ENCODE data around the gene CMSS1. TPM values are rescaled to one million over a fixed set of nuclear protein-coding genes. Genes with fewer than 3 reads are reported as not detected.
"Not testable (repeated sequence)": the region's sequence is repeated elsewhere in the genome, so short reads cannot be mapped to it uniquely, and the experiment has no call there.

Gene CMSS1
- polyA plus RNA-seq, 1 donor from 2014 or later: 22.7 TPM

GRCh38 chr3:100033184-100033583 is 215.5 kb downstream of the CMSS1 start:
- no peak overlapping the region for H3K27ac Mint-ChIP-seq
- peaks cover 0 to 8% (median 0%) of the 10 kb centered on the region in 3 donors for H3K4me1 Mint-ChIP-seq
- H3K27me3 Mint-ChIP-seq: no peaks in the 10 kb centered on the region
- H3K36me3 Mint-ChIP-seq: peaks cover 2% of the 10 kb centered on the region
- H3K9me3 Mint-ChIP-seq: no peaks in the 10 kb centered on the region
- H3K4me3 Mint-ChIP-seq: no peak overlapping the region

- peaks cover 0 to 8% (median 0%) of the 10 kb centered on the region in 3 donors for H3K4me1 Mint-ChIP-seq
- no peak overlapping the region for H3K4me3 Mint-ChIP-seq
- no peaks in the 10 kb centered on the region for H3K27me3 Mint-ChIP-seq
- peak overlapping the region in 1 of 3 donors; percentile 31 for H3K27ac Mint-ChIP-seq
- peaks cover 2% of the 10 kb centered on the region for H3K36me3 Mint-ChIP-seq
- H3K9me3 Mint-ChIP-seq: no peaks in the 10 kb centered on the region
These were observed 216.3 kb downstream of the CMSS1 start for GRCh38 chr3:100033903-100034471.

- Mint-ChIP-seq H3K4me1 (peaks cover 16 to 27% (median 18%) of the 10 kb centered on the region in 3 donors), H3K36me3 (peaks cover 2% of the 10 kb centered on the region), H3K27me3 (no peaks in the 10 kb centered on the region), H3K9me3 (no peaks in the 10 kb centered on the region), H3K27ac (no peak overlapping the region), H3K4me3 (no peak overlapping the region)
These were observed 221.4 kb downstream of the CMSS1 start for GRCh38 chr3:100039075-100039474.

- Mint-ChIP-seq H3K9me3 (no peaks in the 10 kb centered on the region), H3K4me3 (no peak overlapping the region), H3K36me3 (peaks cover 2% of the 10 kb centered on the region), H3K4me1 (peaks cover 28 to 41% (median 31%) of the 10 kb centered on the region in 3 donors), H3K27me3 (no peaks in the 10 kb centered on the region), H3K27ac (peak overlapping the region in 1 of 3 donors; percentile 63)
These were observed 223.0 kb downstream of the CMSS1 start for GRCh38 chr3:100040451-100041225.

DNA sequence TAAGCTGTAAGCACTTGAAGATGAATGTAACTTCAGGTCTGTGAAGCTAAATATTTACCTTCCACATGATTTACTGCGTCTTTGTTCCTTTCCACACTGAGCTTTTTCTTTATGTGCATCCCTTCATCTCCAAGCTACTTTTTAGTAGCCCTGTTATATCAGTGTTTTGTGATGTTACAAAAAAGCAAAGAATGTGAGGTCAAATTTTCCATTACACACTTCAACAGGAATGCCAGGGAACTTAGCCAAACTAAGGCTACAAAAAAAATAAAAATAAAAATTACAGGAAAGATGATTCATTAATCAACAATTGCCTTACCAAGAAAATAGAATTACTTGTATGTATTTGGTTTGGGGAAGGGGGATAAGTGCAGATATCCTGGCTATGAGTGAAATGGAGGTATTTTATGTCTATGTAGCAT is 223.7 kb downstream of the CMSS1 start:
- H3K4me1 Mint-ChIP-seq: peaks cover 34 to 48% (median 38%) of the 10 kb centered on the region in 3 donors
- H3K36me3 Mint-ChIP-seq: peaks cover 2% of the 10 kb centered on the region
- no peaks in the 10 kb centered on the region for H3K27me3 Mint-ChIP-seq
- peak overlapping the region in 1 of 3 donors; percentile 63 for H3K27ac Mint-ChIP-seq
- no peak overlapping the region for H3K4me3 Mint-ChIP-seq
- peaks cover 0 to 2% (median 0%) of the 10 kb centered on the region in 3 donors for H3K9me3 Mint-ChIP-seq

DNA sequence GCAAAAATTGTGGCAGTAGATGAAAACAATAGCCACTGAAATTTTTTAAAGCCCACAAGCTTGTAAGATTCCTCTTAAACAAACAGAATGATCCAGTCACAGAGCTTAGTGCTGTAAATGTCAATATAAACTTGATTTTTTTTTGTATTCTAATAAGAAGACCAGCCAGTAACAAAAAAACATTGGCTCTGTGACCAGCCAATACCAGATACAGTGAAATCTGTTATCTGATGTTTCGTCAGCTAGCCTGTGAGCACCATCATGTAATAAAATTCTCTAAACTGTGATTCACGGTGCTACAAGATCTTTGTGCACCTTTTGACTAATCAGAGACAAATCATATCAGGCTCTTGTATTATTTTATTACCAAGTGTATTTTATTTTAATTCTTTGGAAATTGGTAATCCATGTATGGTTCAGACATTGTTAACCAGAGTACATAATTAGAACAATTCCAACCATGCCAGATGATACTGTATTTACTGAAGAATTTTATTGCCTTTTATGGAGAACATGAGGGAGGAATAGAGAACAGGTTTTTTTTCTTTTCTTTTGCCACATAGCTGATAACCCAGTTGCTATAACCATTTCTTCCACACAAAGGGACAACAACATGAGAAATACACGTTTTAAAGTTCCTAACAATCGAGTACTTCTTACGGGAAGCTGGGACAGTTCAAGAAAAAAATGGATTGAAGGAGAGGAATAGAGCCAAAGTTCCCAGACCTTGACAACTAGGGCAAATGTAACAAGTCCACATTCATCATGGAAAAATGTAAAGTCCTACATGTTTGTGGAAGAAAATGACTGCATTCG is 224.7 kb downstream of the CMSS1 start:
- Mint-ChIP-seq H3K4me3 (peak overlapping the region in 1 of 4 donors; percentile 81), H3K9me3 (peaks cover 0 to 2% (median 0%) of the 10 kb centered on the region in 3 donors), H3K27ac (peak overlapping the region in 2 of 3 donors; percentile 10 to 87), H3K36me3 (peaks cover 2% of the 10 kb centered on the region), H3K27me3 (no peaks in the 10 kb centered on the region), H3K4me1 (peaks cover 39 to 56% (median 48%) of the 10 kb centered on the region in 3 donors)

GRCh38 chr3:100043271-100043670 is 225.6 kb downstream of the CMSS1 start:
- peak overlapping the region in 3 of 4 donors; percentile 4 to 42 (median 30) for H3K4me3 Mint-ChIP-seq
- peak overlapping the region; percentile 10 to 93 (median 62) for H3K27ac Mint-ChIP-seq
- H3K4me1 Mint-ChIP-seq: peaks cover 48 to 64% (median 54%) of the 10 kb centered on the region in 3 donors

GRCh38 chr3:100044369-100044768 is 226.7 kb downstream of the CMSS1 start:
- H3K27ac Mint-ChIP-seq: peak overlapping the region; percentile 57 to 88 (median 88)
- H3K4me3 Mint-ChIP-seq: peak overlapping the region in 3 of 4 donors; percentile 30 to 71 (median 55)
- H3K9me3 Mint-ChIP-seq: peaks cover 0 to 2% (median 0%) of the 10 kb centered on the region in 3 donors
- H3K27me3 Mint-ChIP-seq: no peaks in the 10 kb centered on the region
- peaks cover 2% of the 10 kb centered on the region for H3K36me3 Mint-ChIP-seq
- peaks cover 55 to 74% (median 58%) of the 10 kb centered on the region in 3 donors for H3K4me1 Mint-ChIP-seq

More at GRCh38 chr3:100043271-100043670, 225.6 kb downstream of the CMSS1 start:
- Mint-ChIP-seq H3K9me3 (peaks cover 0 to 2% (median 0%) of the 10 kb centered on the region in 3 donors), H3K27me3 (no peaks in the 10 kb centered on the region), H3K36me3 (peaks cover 2% of the 10 kb centered on the region)

GRCh38 chr3:100045696-100046095 is 228.0 kb downstream of the CMSS1 start:
- Mint-ChIP-seq H3K36me3 (no peaks in the 10 kb centered on the region), H3K4me1 (peaks cover 48 to 66% (median 50%) of the 10 kb centered on the region in 3 donors), H3K4me3 (peak overlapping the region in 2 of 4 donors; percentile 32 to 79), H3K27me3 (no peaks in the 10 kb centered on the region), H3K27ac (peak overlapping the region; percentile 41 to 88 (median 88)), H3K9me3 (peaks cover 0 to 2% (median 0%) of the 10 kb centered on the region in 3 donors)

DNA sequence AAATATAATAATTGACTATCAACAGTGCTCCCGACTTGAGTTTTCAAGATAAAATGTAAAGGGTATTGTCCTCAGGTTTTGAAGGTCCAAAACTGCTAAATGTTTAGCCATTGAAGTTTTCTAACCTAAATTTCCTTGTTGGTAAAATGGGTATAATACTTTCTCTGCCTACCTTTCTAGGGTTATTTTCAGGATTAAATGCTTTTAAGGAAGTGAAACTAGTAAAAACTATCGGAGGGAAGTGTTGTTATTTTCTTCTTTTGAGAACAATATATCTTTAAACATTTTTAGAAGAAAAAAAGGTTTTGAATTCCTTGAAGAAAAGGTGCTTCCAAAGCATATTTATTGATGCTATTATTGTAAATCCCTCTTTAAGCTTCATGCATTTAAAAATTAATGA is 229.3 kb downstream of the CMSS1 start:
- peak overlapping the region; percentile 68 to 92 (median 83) for H3K4me3 Mint-ChIP-seq
- peaks cover 0 to 2% (median 0%) of the 10 kb centered on the region in 3 donors for H3K9me3 Mint-ChIP-seq
- no peaks in the 10 kb centered on the region for H3K36me3 Mint-ChIP-seq
- no peaks in the 10 kb centered on the region for H3K27me3 Mint-ChIP-seq
- H3K27ac Mint-ChIP-seq: peak overlapping the region; percentile 92 to 97 (median 96)
- H3K4me1 Mint-ChIP-seq: peaks cover 46 to 63% (median 48%) of the 10 kb centered on the region in 3 donors

DNA sequence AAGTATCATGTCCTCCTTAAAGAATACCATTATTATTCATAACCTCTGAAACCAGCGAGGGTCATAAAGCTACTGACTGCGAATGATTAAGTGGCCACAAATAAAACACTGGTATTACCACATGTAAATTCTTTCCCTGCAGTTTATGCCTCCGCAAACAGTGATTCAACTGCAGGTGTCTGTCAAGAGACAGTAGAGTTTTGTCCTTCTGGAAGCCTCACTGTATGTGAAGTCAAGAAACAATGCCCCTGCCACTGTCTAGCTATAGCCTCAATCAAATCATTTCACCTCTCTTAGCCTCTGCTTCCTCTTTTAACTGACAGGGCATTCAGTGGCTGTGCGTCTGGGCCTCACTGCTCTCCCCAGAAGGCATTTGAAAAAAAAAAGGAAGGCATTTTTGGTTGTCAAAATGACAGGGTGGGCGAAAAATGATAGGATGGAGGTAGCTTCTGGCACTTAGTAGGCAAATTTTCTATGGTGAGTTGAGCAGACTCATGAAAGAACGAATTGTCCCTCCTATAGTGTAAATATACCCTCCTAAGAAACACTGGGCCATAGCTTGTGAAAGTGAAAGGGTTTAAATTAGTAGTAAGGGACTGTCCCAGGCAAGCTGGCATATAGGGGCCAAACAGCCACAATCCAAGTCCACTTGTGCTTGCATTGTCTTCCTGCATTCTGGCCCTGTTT is 229.9 kb downstream of the CMSS1 start:
- peaks cover 46 to 61% (median 48%) of the 10 kb centered on the region in 3 donors for H3K4me1 Mint-ChIP-seq
- peaks cover 0 to 2% (median 0%) of the 10 kb centered on the region in 3 donors for H3K9me3 Mint-ChIP-seq
- no peaks in the 10 kb centered on the region for H3K27me3 Mint-ChIP-seq

DNA sequence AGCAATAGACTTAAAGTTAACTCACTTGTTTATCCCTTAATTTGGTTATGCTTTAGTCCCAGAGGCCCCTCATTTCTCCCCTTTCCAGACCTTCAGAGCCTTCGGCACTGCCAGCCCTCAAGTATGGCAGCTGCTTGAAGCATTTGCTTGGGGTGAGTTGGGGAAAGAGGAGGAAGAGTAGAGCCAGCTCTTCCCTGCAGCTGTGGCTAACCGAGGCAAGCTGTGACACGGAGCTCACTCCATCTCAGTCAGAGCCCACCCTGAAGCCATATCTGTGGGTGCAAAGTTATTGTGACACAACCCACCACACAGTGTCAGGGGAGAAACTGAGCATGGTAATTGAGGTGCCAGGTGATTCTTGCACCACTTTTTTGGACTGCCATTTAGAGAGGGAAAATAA is 230.6 kb downstream of the CMSS1 start:
- Mint-ChIP-seq H3K36me3 (no peaks in the 10 kb centered on the region), H3K4me1 (peaks cover 43 to 55% (median 46%) of the 10 kb centered on the region in 3 donors), H3K27ac (peak overlapping the region; percentile 92 to 97 (median 96)), H3K9me3 (peaks cover 0 to 2% (median 0%) of the 10 kb centered on the region in 3 donors), H3K27me3 (no peaks in the 10 kb centered on the region), H3K4me3 (peak overlapping the region; percentile 68 to 92 (median 83))

More for the DNA sequence above, 229.9 kb downstream of the CMSS1 start:
- Mint-ChIP-seq H3K27ac (peak overlapping the region; percentile 92 to 97 (median 96)), H3K36me3 (no peaks in the 10 kb centered on the region), H3K4me3 (peak overlapping the region; percentile 68 to 92 (median 83))

GRCh38 chr3:100051513-100051912 is 233.9 kb downstream of the CMSS1 start:
- peaks cover 18 to 24% (median 21%) of the 10 kb centered on the region in 3 donors for H3K4me1 Mint-ChIP-seq
- not testable (repeated sequence) for H3K4me3 Mint-ChIP-seq, H3K27ac Mint-ChIP-seq, H3K27me3 Mint-ChIP-seq, H3K36me3 Mint-ChIP-seq, H3K9me3 Mint-ChIP-seq

Measured in IgD-negative memory B cell (primary cell).